Amniotic stem cell (primary cell): ENCODE data around the gene DCC.

Experiments used
- DNase-seq: peaks from one replicate; lab custom pipeline; 2025; lab: John Stamatoyannopoulos, UW

The DCC gene

GRCh38 chr18:52339891-52340371 lies at the start of gene DCC:
Gene DCC, plus strand, starts transcription at chr18:52340197. Its CDS starts 591 bp downstream, at chr18:52340788.
- peak; percentile 42 for DNase-seq

- no peak for DNase-seq
Observed at GRCh38 chr18:52310651-52311050, 29.3 kb upstream of the DCC start.

- DNase-seq, result no peak
Observed at GRCh38 chr18:52311331-52311730, 28.7 kb upstream of the DCC start.

GRCh38 chr18:52312346-52312745 lies 27.7 kb upstream of the DCC start:
- DNase-seq, result no peak

- DNase-seq, result no peak
Observed at GRCh38 chr18:52313213-52313612, 26.8 kb upstream of the DCC start.

- no peak for DNase-seq
Observed at GRCh38 chr18:52319424-52319983, 20.5 kb upstream of the DCC start.

- no peak for DNase-seq
Observed at GRCh38 chr18:52322307-52322706, 17.7 kb upstream of the DCC start.

GRCh38 chr18:52323802-52324201 lies 16.2 kb upstream of the DCC start:
- DNase-seq, result no peak

- no peak for DNase-seq
Observed at GRCh38 chr18:52325997-52326396, 14.0 kb upstream of the DCC start.

GRCh38 chr18:52333860-52334259 lies 6.1 kb upstream of the DCC start:
- no peak for DNase-seq

- DNase-seq, result no peak
Observed at GRCh38 chr18:52334307-52334706, 5.7 kb upstream of the DCC start.

GRCh38 chr18:52334896-52335295 lies 5.1 kb upstream of the DCC start:
- DNase-seq, result no peak

- no peak for DNase-seq
Observed at GRCh38 chr18:52337276-52337675, 2.7 kb upstream of the DCC start.

GRCh38 chr18:52340406-52341102 lies 557 bp downstream of the DCC start:
- no peak for DNase-seq

GRCh38 chr18:52341103-52341432 lies 1.1 kb downstream of the DCC start:
- DNase-seq, result no peak

GRCh38 chr18:52341608-52342381 lies 1.8 kb downstream of the DCC start:
- no peak for DNase-seq

GRCh38 chr18:52342456-52342855 lies 2.5 kb downstream of the DCC start:
- DNase-seq, result no peak

- DNase-seq, result no peak
Observed at GRCh38 chr18:52343138-52343537, 3.1 kb downstream of the DCC start.

- DNase-seq, result no peak
Observed at GRCh38 chr18:52343731-52344340, 3.8 kb downstream of the DCC start.

- DNase-seq, result no peak
Observed at GRCh38 chr18:52344881-52345280, 4.9 kb downstream of the DCC start.

- no peak for DNase-seq
Observed at GRCh38 chr18:52345428-52345827, 5.4 kb downstream of the DCC start.

- no peak for DNase-seq
Observed at GRCh38 chr18:52348209-52348608, 8.2 kb downstream of the DCC start.

- no peak for DNase-seq
Observed at GRCh38 chr18:52349498-52349897, 9.5 kb downstream of the DCC start.
